WERI-Rb-1 (cell line): ENCODE data around the gene FERMT2.
"Not testable (repeated sequence)": the region's sequence is repeated elsewhere in the genome, so short reads cannot be mapped to it uniquely, and the experiment has no call there.

ENCODE experiments used
- DNase-seq: peaks from one replicate; pipeline ENCODE4 v3.0.0-alpha.2; 2020
- H3K27ac ChIP-seq: fragments of 250-450 bp; sonication (Bioruptor Pico); 2 replicates; pipeline ENCODE4 v1.5.1; 2020; ENCODE audit warnings: mild to moderate bottlenecking, moderate library complexity
- H3K27me3 ChIP-seq: fragments of 250-450 bp; sonication (Bioruptor Pico); 2 replicates; pipeline ENCODE4 v1.5.1; 2021; ENCODE audit warnings: mild to moderate bottlenecking, low read depth, moderate library complexity; ENCODE audit not compliant: insufficient read depth, severe bottlenecking
- H3K36me3 ChIP-seq: fragments of 250-450 bp; sonication (Bioruptor Pico); 2 replicates; pipeline ENCODE4 v1.5.1; 2020; ENCODE audit warnings: mild to moderate bottlenecking, moderate library complexity
- H3K4me3 ChIP-seq: 2 replicates; pipeline ENCODE4 v1.5.1; 2011; ENCODE audit warnings: low read depth, mild to moderate bottlenecking, control low read depth, low read length
- H3K9me3 ChIP-seq: fragments of 250-450 bp; sonication (Bioruptor Pico); 2 replicates; pipeline ENCODE4 v1.5.1; 2021; ENCODE audit warnings: mild to moderate bottlenecking, moderate library complexity; ENCODE audit not compliant: severe bottlenecking
- TF ChIP-seq, protein P1 (sequence below): IDR thresholded peaks from 2 replicates; pipeline ENCODE4 v1.5.1; 2011; ENCODE audit warnings: low read depth, mild to moderate bottlenecking, control low read depth, inconsistent platforms, low read length

Gene FERMT2

GRCh38 chr14:52871606-52872005 lies 79.2 kb downstream of the FERMT2 start:
- H3K36me3 ChIP-seq, result peaks cover 40% of the 10 kb centered on the region
- no peak for DNase-seq

GRCh38 chr14:52868911-52869618 lies 81.8 kb downstream of the FERMT2 start:
- no peak for DNase-seq
- H3K4me3 ChIP-seq, result no peak overlapping the region
- TF ChIP-seq, protein P1, sequence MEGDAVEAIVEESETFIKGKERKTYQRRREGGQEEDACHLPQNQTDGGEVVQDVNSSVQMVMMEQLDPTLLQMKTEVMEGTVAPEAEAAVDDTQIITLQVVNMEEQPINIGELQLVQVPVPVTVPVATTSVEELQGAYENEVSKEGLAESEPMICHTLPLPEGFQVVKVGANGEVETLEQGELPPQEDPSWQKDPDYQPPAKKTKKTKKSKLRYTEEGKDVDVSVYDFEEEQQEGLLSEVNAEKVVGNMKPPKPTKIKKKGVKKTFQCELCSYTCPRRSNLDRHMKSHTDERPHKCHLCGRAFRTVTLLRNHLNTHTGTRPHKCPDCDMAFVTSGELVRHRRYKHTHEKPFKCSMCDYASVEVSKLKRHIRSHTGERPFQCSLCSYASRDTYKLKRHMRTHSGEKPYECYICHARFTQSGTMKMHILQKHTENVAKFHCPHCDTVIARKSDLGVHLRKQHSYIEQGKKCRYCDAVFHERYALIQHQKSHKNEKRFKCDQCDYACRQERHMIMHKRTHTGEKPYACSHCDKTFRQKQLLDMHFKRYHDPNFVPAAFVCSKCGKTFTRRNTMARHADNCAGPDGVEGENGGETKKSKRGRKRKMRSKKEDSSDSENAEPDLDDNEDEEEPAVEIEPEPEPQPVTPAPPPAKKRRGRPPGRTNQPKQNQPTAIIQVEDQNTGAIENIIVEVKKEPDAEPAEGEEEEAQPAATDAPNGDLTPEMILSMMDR, result no peak
- no peaks in the 10 kb centered on the region for H3K9me3 ChIP-seq
- no peaks in the 10 kb centered on the region for H3K27me3 ChIP-seq
- peaks cover 30% of the 10 kb centered on the region for H3K36me3 ChIP-seq
- H3K27ac ChIP-seq, result no peak overlapping the region

More at GRCh38 chr14:52871606-52872005, 79.2 kb downstream of the FERMT2 start:
- TF ChIP-seq, protein P1, result no peak
- no peak overlapping the region for H3K4me3 ChIP-seq
- no peaks in the 10 kb centered on the region for H3K27me3 ChIP-seq
- H3K27ac ChIP-seq, result no peak overlapping the region
- no peaks in the 10 kb centered on the region for H3K9me3 ChIP-seq

- H3K27ac ChIP-seq, H3K4me3 ChIP-seq, H3K9me3 ChIP-seq, H3K36me3 ChIP-seq, H3K27me3 ChIP-seq, DNase-seq: not testable (repeated sequence)
Observed at GRCh38 chr14:52864893-52865292, 86.0 kb downstream of the FERMT2 start.

GRCh38 chr14:52863334-52863700 lies 87.5 kb downstream of the FERMT2 start:
- TF ChIP-seq, protein P1, result no peak
- Histone ChIP-seq H3K36me3 (peaks cover 17% of the 10 kb centered on the region), H3K27me3 (no peaks in the 10 kb centered on the region), H3K27ac (no peak overlapping the region), H3K9me3 (no peaks in the 10 kb centered on the region), H3K4me3 (no peak overlapping the region)
- no peak for DNase-seq

DNA sequence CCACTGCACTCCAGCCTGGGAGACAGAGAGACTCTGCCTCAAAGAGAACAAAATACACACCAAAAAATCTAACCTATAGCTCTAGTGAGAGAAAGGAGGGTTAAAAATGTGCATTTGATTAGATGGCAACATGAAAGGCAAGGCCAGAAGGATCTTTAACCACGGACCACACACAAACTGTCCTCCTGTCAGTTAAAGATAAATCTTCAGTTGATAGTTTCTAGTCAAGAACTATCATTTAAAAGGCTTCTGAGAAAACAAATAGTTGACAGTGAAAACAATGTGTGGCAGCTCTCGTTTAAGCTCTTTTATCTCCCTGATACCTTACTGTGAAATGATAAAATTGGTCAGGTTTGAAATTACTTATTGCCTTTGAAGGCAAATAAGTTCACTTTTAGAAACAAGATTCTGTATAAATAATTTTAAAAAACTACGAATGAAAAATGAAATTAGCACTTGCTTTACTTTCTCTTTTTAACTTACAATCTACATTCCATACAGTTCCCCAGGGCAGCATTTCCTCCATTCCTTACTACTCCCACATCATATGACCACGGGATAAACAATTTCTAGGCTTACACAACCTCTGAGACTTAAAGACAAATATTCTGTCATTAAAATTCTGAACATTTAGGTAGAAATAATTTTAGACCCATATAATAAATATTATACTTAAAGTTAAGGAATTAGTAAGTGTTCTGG lies 88.1 kb downstream of the FERMT2 start:
- Histone ChIP-seq H3K36me3 (peaks cover 20% of the 10 kb centered on the region), H3K27me3 (no peaks in the 10 kb centered on the region), H3K4me3 (no peak overlapping the region), H3K27ac (no peak overlapping the region), H3K9me3 (no peaks in the 10 kb centered on the region)
- DNase-seq, result no peak
- TF ChIP-seq, protein P1, result no peak

- TF ChIP-seq, protein P1, result no peak
- peaks cover 21% of the 10 kb centered on the region for H3K36me3 ChIP-seq
- no peak overlapping the region for H3K27ac ChIP-seq
- no peaks in the 10 kb centered on the region for H3K9me3 ChIP-seq
- DNase-seq, result no peak
- H3K4me3 ChIP-seq, result no peak overlapping the region
- no peaks in the 10 kb centered on the region for H3K27me3 ChIP-seq
Observed at GRCh38 chr14:52861403-52861802, 89.4 kb downstream of the FERMT2 start.
